Stromal cell of bone marrow (primary cell): Measurements from ENCODE around the gene TRAPPC2L.

ENCODE experiments used
- DNase-seq: peaks from one replicate; pipeline ENCODE4 v3.0.0-alpha.2; 2012; ENCODE audit warnings: low read depth

Gene TRAPPC2L, protein sequence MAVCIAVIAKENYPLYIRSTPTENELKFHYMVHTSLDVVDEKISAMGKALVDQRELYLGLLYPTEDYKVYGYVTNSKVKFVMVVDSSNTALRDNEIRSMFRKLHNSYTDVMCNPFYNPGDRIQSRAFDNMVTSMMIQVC

DNA sequence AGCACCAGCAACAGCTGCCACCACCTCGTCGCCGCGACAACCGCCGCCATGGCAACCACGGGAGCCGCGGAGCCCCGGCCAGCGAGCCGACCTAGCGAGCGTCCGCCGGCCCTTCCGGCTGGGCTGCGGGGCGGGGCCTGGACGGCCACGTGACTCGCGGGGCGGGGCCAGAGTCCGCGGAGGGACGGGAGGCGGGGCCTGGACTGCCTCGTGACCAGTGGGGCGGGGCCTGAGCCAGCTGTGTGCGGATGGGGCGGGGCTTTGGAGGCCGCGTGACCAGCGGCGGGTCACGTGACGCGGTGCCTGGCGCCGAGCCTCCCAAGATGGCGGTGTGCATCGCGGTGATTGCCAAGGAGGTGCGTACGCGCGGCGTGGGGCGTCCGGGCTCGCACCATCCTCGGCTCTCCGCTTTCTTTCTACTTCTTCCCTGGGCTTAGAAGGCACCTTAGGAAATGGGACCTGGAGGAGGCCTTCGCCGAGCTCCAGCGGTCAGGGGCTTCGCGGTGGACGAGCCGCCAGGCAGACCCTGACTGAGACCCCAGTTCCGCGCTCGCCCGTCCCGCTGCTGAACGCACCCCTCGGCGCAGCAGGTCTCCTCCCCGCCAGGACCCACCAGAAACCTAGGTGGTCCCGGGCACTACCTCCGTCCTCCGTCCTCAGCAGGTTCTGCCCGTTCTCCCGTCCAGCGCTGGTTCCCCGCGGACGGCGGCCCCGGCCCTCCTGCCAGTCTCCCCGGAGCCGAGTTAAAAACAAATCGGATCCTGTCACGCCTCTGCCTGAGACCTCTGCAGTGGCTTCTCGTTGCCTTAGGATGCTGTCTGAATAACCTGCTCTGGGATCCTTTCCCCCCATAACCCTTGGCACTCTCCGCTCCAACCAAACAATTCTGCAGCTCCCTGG, at the start of gene TRAPPC2L, which contains the start of gene GALNS:
Gene TRAPPC2L (plus strand): TSS at position 300 of the 900 bp plus-strand sequence. CDS start 24 bp downstream, at position 324.
Gene GALNS (minus strand): TSS at position 120 of the 900 bp plus-strand sequence. CDS start 70 bp downstream, at position 50.
- DNase-seq = peak; percentile 85

DNA sequence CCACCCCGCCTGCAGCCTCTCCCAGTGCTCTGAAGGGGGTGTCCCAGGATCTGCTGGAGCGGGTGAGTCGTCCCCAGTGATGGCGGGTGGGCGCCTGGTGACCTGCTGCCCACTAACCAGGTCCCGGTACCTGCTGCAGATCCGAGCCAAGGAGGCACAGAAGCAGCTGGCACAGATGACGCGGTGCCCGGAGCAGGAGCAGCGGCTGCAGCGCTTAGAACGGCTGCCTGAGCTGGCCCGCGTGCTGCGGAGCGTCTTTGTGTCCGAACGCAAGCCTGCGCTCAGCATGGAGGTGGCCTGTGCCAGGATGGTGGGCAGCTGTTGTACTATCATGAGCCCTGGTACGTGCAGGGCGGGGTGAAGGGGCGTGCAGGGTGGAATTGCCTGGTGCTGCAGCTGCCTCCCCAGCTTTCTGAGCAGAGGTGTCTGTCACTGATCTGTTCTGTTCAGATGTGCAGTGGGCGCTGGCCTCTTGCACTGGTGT, 49.7 kb upstream of the TRAPPC2L start:
- DNase-seq = no peak

DNA sequence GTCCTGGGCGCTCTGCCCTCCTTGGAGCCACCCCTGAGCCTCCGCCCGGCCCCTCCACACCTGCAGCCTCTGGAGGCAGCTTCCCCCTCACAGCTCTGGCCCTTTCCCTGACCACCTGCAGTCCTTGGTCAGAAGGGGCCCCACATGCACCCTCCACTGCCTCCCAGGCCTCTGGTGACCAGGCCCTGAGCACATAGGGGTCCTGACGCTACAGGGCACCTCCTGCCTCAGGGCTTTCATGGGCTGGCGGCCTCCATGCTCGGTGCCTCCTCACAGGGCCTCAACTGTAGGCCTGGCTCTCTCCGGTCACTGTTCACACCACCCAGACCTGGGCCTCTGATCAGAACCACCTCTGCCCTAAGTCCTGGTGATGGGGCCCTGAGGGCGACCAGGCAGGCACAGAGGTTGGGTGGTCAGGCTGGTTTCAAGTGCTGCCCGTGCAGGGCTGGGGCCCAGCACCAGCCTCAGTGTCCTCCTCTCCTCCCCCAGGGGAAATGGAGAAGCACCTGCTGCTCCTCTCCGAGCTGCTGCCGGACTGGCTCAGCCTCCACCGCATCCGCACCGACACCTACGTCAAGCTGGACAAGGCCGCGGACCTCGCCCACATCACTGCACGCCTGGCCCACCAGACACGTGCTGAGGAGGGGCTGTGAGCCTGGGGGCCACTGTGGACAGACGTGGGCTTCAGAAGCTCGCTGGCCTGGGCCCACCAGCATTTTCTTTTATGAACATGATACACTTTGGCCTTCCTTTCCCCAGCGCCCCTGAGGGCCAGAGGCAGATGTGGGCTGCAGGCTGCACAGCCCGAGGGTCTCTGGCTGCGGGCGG, 49.1 kb upstream of the TRAPPC2L start:
- DNase-seq = no peak

DNA sequence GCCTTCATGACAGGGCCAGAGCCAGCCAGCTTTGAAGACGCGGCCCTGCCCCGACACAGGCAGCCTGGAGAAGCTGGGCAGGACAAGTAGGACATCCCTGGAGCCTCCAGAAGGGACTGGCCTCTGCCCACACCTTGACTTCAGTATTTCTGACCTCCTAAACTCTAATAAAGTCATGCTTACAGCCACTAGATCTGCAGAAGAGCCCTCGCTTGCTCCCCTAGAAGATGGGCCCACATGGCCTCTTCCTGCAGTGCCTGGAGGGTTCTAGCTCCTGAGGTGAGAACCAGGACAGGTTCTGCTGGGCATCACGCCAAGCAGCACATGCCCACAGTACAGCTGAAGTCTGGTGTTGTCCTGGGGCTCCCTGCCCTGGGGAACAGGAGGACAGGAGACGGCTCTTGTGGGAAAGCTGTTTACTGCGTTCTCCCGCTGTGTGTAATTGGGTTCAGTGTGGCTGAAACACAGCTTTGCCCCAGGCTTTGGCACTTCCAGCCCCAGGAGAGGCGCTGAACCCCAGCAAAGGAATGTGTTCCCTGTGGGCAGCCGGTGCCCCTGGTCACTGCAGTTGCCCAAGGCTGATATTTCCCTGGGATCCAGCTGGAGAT, 47.8 kb upstream of the TRAPPC2L start:
- DNase-seq = no peak

DNA sequence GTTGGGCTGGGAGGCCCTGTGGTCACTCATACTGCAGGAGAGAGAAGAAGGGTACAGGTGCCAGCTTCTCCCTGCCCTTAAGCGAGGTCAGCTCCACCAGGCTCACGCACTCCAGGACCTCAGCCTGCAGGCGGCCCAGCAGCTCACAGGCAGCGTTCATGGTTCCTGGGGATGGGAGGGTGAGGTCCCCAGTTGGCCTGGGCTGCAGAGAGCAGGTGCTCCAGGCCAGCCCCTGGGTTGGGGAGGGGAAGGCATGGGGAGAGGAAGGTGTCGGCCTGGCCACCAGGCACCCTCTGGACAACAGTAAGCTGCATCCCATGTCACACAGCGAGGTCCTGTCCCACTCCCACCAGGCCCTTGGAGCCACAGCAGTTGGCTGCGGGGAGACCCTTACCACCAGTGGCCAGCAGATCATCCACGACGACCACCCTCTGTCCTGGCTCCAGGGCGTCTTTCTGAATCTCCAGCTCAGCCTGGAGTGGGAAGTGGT, 47.2 kb upstream of the TRAPPC2L start:
- no peak for DNase-seq

DNA sequence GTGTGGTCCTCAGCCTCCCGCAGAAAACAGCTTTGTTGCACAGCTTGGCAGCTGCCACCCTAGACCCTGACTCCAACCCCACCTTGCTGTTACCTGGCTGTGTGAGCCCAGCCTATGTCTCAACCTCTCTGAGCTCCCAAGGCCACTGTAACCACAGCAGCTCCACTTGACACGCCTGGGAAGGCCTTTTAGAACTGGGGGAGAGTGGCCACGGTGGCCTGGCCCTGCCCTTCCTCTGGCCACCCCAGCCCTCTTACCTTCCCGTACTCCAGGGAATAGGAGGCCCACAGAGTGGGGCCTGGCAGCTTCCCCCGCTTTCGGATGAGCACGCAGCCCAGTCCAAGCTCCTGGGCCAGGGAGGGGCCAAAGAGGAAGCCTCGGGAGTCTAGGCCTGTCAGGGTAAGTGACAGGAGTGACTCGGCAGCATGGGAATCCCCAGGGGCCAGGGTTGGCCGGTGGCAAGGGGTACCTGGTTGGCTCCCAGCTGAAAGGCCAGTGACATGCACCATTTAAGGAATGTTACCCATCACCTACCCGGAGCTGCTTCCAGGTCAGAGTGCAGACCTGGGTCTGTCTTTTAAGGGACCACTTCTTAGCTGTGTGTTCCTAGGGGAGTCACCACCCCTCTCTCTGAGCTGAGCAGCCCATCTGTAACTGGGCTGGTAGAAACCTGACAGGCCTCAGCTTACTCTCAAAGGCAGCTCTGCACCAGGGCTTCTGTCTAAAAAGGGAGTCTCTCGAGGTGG, 46.6 kb upstream of the TRAPPC2L start:
- DNase-seq = no peak

DNA sequence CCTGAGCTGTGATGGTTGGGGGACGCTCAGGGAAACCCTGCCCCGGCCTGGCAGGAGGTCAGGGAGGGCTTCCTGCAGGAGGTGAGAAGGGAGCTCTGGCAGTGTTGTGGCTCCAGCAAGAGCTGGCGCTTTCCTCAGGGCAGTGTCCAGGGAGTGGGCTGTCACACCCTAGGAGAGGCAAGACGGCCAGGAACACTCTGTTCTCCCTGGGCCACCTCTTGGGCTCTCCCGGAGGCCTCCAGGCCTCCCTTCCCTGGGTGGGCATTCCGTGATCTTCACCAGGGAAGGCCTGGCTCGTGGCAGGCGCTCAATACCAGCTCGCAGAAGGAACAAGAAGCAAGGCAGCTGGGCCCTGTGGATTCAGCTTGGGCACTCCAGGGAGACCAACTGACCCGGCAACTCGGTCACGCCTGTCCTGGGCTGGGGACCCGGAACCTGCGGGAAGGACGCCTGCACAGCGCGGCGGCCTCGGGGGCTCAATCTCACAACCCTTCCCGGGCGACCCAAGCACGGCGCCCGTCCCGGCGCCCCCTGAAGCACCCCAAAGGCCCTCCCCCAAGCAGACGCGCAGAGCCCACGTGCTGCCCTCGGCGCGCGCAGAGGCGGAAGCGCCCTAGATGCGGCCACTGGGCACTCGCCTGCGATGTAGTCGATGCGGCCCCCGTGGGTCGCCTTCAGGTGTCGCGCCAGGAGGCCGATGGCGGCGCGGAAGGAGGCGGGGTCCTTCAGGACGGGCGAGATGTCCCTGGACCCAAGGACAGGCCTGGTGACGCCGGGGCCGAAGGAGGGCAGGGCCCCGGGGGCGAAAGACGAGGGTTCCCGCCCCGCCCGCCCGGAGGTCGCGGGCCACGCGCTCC, 45.8 kb upstream of the TRAPPC2L start:
- peak; percentile 68 for DNase-seq

DNA sequence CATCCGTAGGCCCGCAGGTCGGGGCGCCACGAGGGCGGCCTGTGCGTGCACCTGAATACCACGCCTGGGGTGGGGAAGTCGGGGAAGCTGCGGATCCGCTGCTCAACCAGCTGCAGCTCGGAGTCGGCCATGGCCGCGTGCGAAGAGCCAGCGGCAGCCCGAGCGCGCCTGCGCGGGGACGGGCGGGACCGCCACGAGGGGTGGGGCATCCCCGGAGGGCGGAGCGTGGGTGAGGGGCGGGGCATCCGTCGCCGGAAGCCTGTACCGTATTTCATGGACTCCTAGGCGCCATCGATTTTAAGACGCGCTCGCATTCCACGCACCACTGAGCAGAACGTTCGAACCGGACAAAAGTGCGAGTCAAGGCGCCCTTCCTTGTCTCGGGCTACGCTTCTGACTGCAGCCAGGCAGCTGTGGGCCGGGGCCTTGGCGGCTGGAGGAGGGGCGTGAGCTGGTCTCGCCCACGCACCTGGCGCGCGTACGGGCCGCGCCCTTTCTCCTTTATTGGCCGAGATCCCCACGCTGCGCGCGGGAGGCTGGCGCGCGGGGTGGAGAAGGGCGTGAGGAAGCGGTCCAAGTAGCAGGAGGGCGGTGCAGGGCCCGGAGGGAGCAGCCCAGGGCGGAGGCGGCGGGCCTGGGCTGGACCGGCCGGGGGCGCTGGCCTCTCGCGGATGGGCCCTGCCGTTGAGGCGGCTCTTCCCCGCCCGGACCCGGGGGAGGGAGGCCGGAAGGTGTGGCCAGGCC, 45.0 kb upstream of the TRAPPC2L start, which contains the start of gene APRT:
Gene APRT (minus strand): TSS at position 160 of the 744 bp plus-strand sequence. CDS start 29 bp downstream, at position 131.
- peak; percentile 84 for DNase-seq

DNA sequence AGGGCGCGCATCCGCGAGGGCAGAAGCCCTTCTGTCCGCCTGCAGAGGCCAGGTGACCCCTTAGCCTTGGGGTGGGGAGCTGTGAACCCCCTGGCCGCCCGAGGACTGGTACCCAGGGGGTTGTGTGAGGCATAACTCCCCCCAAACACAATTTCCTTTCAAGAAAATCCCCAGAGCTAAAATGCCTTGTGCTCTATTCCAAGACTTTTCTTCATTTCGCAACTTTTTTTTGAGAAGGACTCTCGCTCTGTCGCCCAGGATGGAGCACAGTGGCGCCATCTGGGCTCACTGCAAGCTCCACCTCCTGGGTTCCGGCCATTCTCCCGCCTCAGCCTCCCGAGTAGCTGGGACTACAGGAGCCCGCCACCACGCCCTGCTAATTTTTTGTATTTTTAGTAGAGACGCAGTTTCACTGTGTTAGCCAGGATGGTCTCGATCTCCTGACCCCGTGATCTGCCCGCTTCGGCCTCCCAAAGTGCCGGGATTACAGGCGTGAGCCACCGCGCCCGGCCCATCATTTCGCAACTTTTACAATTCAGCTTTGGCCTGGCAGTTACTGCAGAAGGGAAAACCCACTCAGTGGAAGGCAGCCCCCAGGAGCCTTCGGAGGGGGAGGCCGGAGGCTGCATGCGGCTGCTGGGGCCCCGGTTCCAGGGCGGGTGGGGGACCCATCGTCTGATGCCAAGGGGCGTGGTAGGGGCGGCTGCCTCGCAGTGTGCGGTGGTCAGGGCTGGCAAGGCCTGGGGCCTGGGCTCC, 44.2 kb upstream of the TRAPPC2L start:
- DNase-seq = no peak

DNA sequence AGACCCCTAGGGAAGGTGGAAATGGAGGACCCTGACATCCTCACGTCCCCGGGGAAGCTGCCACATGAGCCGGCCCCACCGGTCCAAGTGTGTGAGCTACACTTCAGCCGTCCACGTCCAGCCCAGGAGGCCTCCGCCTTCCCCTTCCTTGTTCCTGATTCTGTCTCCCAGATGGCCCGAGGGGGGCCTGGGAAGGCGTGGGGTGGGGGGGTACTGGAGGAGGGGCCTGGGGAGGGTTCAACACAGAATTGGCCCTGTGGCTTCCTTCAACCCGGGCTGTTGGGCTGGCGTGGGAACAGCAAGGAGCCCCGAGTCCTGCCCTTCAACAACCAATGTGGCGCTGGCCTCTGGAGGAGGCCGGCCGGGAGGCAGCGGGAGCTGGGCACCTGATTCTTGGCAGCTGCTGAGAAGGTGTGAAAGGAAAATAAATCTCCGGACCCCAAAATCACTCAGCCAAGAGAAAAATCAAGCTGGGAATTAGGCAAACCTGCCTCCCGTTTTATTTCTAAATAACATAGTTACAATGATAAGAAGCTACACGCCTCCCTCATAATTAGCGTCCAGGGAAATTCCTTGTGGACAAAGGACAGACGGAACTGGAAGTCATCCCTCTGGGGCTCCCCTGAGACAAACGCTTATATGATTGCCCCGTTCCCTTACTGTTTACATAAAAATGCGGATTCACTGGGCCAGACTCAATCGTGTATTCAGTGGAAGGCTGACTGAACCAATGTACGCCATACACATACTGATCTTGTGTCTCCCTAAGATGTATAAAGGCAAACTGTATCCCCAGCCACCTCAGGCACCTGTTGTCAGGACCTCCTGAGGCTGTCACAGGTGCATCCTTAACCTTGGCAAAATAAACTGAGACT, 43.4 kb upstream of the TRAPPC2L start:
- DNase-seq = no peak

DNA sequence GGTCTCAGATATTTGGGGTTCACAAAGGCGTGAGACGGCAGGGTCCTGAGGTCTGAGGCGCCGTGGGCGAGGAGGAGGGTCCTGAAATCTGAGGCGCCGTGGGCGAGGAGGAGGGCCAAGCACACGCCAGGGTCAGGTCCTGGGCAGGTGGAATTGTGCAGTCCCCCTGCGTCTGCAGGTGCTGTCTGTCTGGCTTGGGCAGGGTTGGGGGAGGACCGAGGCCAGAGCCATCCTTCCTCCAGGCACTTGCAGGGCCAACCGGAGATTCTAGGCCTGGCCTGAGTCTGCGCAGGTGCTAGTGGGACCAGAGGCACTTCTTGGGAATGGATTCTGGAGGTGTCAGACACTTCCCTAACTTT, 42.8 kb upstream of the TRAPPC2L start:
- no peak for DNase-seq

DNA sequence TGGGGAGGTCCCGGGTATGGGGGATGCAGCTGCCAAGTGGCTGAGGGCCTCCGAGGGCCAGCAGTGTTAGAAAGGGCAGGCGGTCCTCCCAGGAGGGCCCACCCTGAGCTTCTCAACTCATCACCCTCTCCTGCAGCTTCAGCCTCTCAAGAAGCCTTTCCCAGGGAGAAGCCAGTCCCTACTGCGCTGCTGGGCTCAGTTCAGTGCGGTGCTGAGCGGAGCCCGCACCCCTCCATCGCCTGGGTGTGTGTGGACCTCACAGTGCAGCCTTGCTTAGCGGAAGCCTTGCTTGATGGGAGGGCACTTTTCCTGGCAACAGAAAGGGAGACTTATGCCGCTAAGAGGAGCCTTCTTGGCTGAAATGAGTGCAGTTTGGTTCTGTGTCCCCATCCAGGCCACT, 41.7 kb upstream of the TRAPPC2L start:
- DNase-seq = no peak

DNA sequence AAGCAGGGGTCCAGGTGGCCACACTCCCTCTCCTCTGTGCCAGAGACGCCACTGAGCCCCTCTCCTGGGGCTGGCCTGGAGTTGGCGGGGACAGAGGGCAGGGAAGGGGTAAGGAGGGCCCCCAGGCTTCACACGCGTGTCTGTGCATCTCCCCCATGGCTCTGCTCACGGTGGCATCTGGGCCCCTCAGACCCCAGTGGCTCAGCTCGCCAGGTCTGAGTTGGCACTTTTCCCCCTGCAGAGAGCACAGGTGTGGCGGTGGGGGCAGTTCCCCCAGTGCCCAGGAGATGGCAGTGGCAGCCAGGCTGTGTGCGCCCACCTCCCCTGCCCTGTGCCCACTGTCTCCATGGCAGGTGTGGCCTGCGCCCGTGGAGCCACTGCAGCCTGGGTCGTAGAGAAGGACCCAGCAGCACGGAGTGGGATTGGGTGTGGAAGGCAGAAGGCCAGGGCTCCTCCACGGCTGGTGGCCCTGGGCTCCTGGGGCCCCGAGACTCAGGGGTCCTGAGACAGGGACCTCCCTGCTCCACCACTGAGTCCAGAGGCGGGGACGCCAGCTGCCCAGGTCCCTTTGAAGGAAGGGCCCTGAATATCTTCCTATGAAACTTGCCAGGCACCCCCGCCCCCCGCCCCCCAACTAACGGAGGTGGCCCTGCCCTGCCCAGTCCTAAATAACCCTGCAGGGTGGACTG, 40.9 kb upstream of the TRAPPC2L start:
- DNase-seq = no peak

DNA sequence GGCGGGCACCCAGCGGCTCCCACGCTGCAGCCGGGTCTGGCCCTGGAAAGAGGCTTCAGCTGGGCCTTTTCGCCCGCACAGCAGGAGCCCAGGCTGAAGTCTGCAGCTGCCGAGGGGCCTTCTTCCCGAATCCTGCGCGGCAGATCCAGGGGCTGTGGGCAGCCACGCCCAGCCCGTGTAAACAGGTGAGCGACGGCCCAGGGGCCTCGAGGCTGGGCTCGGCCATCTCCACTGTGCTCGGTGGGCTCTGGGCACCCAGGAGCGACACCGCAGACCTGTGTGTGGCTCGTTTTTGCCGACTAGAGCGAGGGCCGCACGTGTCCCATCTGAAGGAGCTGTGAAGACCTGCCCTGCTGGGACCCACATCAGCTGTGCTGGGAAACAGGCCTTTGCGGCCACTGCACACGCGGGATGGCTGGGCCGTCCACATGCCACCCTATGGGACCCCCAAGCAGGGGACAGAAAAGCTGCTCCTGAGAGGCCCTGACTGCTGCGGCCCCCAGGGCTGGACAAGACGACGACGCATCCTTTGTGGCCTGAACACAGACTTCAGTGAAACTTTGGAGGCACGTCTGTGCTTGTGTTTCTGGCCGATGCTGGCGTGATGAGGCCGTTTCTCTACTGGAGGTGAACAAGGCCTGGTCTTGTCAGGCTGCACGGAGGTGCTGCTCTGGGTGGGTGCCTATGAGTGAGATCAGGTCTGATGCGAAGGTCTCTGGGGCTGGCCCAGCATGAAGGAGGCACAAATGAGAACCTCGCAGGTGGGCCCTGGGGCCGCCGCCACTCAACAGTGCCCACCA, 40.0 kb upstream of the TRAPPC2L start:
- DNase-seq = no peak

DNA sequence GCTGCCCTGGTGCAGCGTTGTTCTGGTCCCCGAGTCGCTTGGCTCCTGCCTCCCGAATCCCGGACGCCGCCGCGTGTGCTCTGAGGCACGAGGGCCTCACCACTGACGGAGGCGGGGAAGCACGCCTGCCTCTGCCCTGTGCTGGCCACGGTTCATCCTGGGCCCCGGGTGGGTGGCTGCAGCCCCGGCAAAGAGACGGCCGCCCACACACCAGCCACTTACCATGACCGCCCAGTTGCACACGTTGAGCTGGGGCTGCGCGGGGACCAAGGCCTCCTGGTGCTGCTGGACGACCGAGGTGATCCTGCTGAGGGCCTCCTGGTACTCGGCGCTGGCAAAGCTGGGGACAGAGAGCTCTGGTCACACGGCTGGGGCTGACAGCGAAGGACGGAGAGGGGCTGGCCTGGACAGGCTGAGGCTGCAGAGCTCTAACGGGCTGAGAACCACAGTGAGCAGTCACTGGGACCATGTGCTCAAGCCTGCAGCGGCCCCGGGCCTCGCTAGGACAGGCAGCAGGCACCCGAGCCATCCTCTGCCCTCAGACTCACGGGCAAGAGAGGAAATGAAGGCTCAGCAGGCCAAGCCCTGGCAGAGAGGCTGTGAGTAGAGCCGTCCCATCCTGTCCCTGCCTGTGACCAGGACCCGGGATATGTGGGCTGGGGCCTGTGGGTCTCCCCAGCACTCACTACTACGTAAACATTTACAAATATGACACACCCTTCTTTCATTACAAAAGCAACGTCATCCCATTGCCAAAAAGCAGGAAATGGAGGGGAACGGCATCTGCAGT, 38.9 kb upstream of the TRAPPC2L start:
- no peak for DNase-seq
